Testis (tissue), 3 donors: ENCODE results near the gene ANO10. TPM values are rescaled to one million over a fixed set of nuclear protein-coding genes. Genes with fewer than 3 reads are reported as not detected.

ENCODE experiments used
- DNase-seq: peaks from one replicate; pipeline ENCODE4 v3.0.0-alpha.2; 2019
- H3K27ac ChIP-seq, 2 donors: fragments of 200-600 bp; sonication (generic); one replicate each; pipeline ENCODE4 v1.5.1; 2019
- H3K27me3 ChIP-seq: fragments of 200-600 bp; sonication (generic); one replicate; pipeline ENCODE4 v1.5.1; 2019
- H3K36me3 ChIP-seq: fragments of 200-600 bp; sonication (generic); one replicate; pipeline ENCODE4 v1.5.1; 2017; ENCODE audit warnings: low read depth; ENCODE audit errors: missing control alignments
- H3K4me1 ChIP-seq: fragments of 200-600 bp; sonication (generic); one replicate; pipeline ENCODE4 v1.5.1; 2019
- H3K4me3 ChIP-seq, 2 donors: fragments of 200-600 bp; sonication (generic); one replicate each; pipeline ENCODE4 v1.5.1; 2017 to 2019
- H3K9me3 ChIP-seq: fragments of 200-600 bp; sonication (generic); one replicate; pipeline ENCODE4 v1.5.1; 2017
- CTCF ChIP-seq, 3 experiments: fragments of 450-650 bp in 2 of 3; fragments of 200-600 bp in 1 of 3; sonication (generic) in 1 of 3; IDR thresholded peaks; one replicate each; pipeline ENCODE4 v1.5.1; 2016 to 2019; ENCODE audit warnings: antibody characterized with exemption in 3 of 3, mild to moderate bottlenecking in 2 of 3, moderate library complexity in 1 of 3
- POLR2A ChIP-seq: fragments of 450-650 bp; IDR thresholded peaks from one replicate; pipeline ENCODE4 v1.6.1; 2017; ENCODE audit warnings: antibody characterized with exemption, mild to moderate bottlenecking, moderate library complexity
- WGBS, 2 donors: methylation state at CpG; one replicate each; pipeline ENCODE4 v1.1.5; 2018; 5-methylcytosine and 5-hydroxymethylcytosine counted together
- intact Hi-C: fragments of 100-400 bp; cut with DNase I; formaldehyde crosslinking; loops from one replicate; pipeline ENCODE4 v1.15.1; 2023; ENCODE audit warnings: low total_unique reads
- polyA plus RNA-seq: library from polyadenylated mRNA; stranded (reverse); fragments of 350-450 nt; fragmentation: Illumina TruSeq; extraction: RNeasy Lipid Tissue Mini Kit (QIAGEN cat#74804); gene quantifications from one replicate; pipeline ENCODE4 v1.2.3, GENCODE V29; 2014; ENCODE audit warnings: low read depth, low replicate concordance; ENCODE audit not compliant: insufficient read depth
- total RNA-seq, 2 donors: library from RNA; depleted of rRNA; stranded (reverse); fragments of >200 nt; gene quantifications; one replicate each; pipeline ENCODE4 v1.2.3, GENCODE V29; 2016

Gene ANO10
- total and polyA plus RNA-seq, 3 donors from 2014 or later: 19.9 to 26.3 (median 25.0) TPM

- Histone ChIP-seq H3K27ac (no peak overlapping the region), H3K4me1 (no peaks in the 10 kb centered on the region), H3K9me3 (no peaks in the 10 kb centered on the region), H3K36me3 (no peaks in the 10 kb centered on the region), H3K4me3 (no peak overlapping the region), H3K27me3 (no peaks in the 10 kb centered on the region)
- WGBS, 2 donors: 84 to 93% methylated on average over 3 of the region's 3 CpGs
- TF ChIP-seq POLR2A: no peak
- TF ChIP-seq CTCF (IDR thresholded peaks at IDR 0.05): no peak
- intact Hi-C loops: no loop called here
- DNase-seq: no peak
These were observed 34.5 kb downstream of the ANO10 start for GRCh38 chr3:43587303-43587702.

GRCh38 chr3:43584043-43584826 lies 37.6 kb downstream of the ANO10 start:
- DNase-seq: no peak
- Histone ChIP-seq H3K27ac (no peak overlapping the region), H3K9me3 (no peaks in the 10 kb centered on the region), H3K4me1 (no peaks in the 10 kb centered on the region), H3K27me3 (no peaks in the 10 kb centered on the region), H3K4me3 (no peak overlapping the region), H3K36me3 (no peaks in the 10 kb centered on the region)
- TF ChIP-seq POLR2A (no peak), CTCF (IDR thresholded peaks at IDR 0.05) (no peak)
- 96 to 97% methylated on average over 14 of the region's 14 CpGs for WGBS, 2 donors
- intact Hi-C loops: no loop called here

GRCh38 chr3:43583481-43583880 lies 38.3 kb downstream of the ANO10 start:
- H3K27me3 ChIP-seq: no peaks in the 10 kb centered on the region
- WGBS, 2 donors: 90 to 92% methylated on average over 4 of the region's 4 CpGs
- H3K9me3 ChIP-seq: no peaks in the 10 kb centered on the region
- no peak for TF ChIP-seq CTCF (IDR thresholded peaks at IDR 0.05)
- TF ChIP-seq POLR2A: no peak
- H3K36me3 ChIP-seq: no peaks in the 10 kb centered on the region
- H3K27ac ChIP-seq: no peak overlapping the region
- no peak overlapping the region for H3K4me3 ChIP-seq
- intact Hi-C loops: no loop called here
- H3K4me1 ChIP-seq: no peaks in the 10 kb centered on the region
- DNase-seq: no peak

GRCh38 chr3:43582866-43583265 lies 38.9 kb downstream of the ANO10 start:
- Histone ChIP-seq H3K36me3 (no peaks in the 10 kb centered on the region), H3K27me3 (no peaks in the 10 kb centered on the region), H3K4me1 (no peaks in the 10 kb centered on the region), H3K9me3 (no peaks in the 10 kb centered on the region), H3K4me3 (no peak overlapping the region), H3K27ac (no peak overlapping the region)
- intact Hi-C loops: no loop called here
- DNase-seq: no peak
- TF ChIP-seq POLR2A (no peak), CTCF (IDR thresholded peaks at IDR 0.05) (no peak)
- 39 to 50% methylated on average over 1 of the region's 1 CpG for WGBS, 2 donors

- no peaks in the 10 kb centered on the region for H3K4me1 ChIP-seq
- no peaks in the 10 kb centered on the region for H3K27me3 ChIP-seq
- TF ChIP-seq CTCF (IDR thresholded peaks at IDR 0.05) (no peak), POLR2A (no peak)
- 63 to 76% methylated on average over 2 of the region's 2 CpGs for WGBS, 2 donors
- no peaks in the 10 kb centered on the region for H3K9me3 ChIP-seq
- no peak overlapping the region for H3K27ac ChIP-seq
- intact Hi-C loops: no loop called here
- DNase-seq: no peak
- H3K4me3 ChIP-seq: no peak overlapping the region
- H3K36me3 ChIP-seq: no peaks in the 10 kb centered on the region
These were observed 40.5 kb downstream of the ANO10 start for GRCh38 chr3:43581343-43581742.
